HL-60 (cell line): ENCODE results near the gene CCDC15.
A peak's percentile ranks its signal among the peaks of the same experiment; 100 is the strongest.

Experiments
- DNase-seq, 2 experiments: peaks; one replicate each; pipeline ENCODE4 v3.0.0-alpha.2; 2010 to 2020; ENCODE audit warnings: low read depth in 1 of 2, low spot score in 1 of 2
- H3K27ac ChIP-seq: fragments of 250-450 bp; sonication (Bioruptor Pico); replicated peaks from 2 replicates; pipeline ENCODE4 v1.5.1; 2020; ENCODE audit warnings: mild to moderate bottlenecking, moderate library complexity
- H3K27me3 ChIP-seq: fragments of 250-450 bp; sonication (Bioruptor Pico); 2 replicates; pipeline ENCODE4 v1.5.1; 2021; ENCODE audit warnings: mild to moderate bottlenecking, moderate library complexity; ENCODE audit not compliant: insufficient read depth, poor library complexity, severe bottlenecking
- H3K4me3 ChIP-seq: replicated peaks from 2 replicates; pipeline ENCODE4 v1.5.1; 2011; ENCODE audit warnings: mild to moderate bottlenecking, control low read depth, low read length; ENCODE audit not compliant: insufficient read depth
- CTCF ChIP-seq: IDR thresholded peaks from one replicate; pipeline ENCODE4 v1.5.1; 2011; ENCODE audit warnings: low read length, control low read depth, inconsistent platforms; ENCODE audit not compliant: insufficient read depth
- GABPA ChIP-seq: IDR thresholded peaks from 2 replicates; pipeline ENCODE4 v1.6.1; 2012; ENCODE audit warnings: low read depth
- POLR2AphosphoS5 ChIP-seq: IDR thresholded peaks from 2 replicates; pipeline ENCODE4 v1.6.1; 2012; ENCODE audit warnings: low read depth
- REST ChIP-seq: IDR thresholded peaks from 2 replicates; pipeline ENCODE4 v1.6.1; 2012; ENCODE audit warnings: low read depth; ENCODE audit not compliant: insufficient replicate concordance
- SPI1 ChIP-seq: IDR thresholded peaks from 2 replicates; pipeline ENCODE4 v1.6.1; 2012; ENCODE audit warnings: low read depth, mild to moderate bottlenecking, borderline replicate concordance

CCDC15 gene

GRCh38 chr11:124920870-124921609 lies 33.0 kb upstream of the CCDC15 start:
- no peak overlapping the region for H3K4me3 ChIP-seq
- DNase-seq, result peak in 1 of 2 experiments; percentile 21
- no peak overlapping the region for H3K27ac ChIP-seq

GRCh38 chr11:124922831-124923230 lies 31.2 kb upstream of the CCDC15 start:
- Histone ChIP-seq H3K27ac (no peak overlapping the region), H3K4me3 (no peak overlapping the region), H3K27me3 (no peaks in the 10 kb centered on the region)
- no peak for DNase-seq
- TF ChIP-seq GABPA, result no peak
- no peak for TF ChIP-seq REST
- TF ChIP-seq SPI1, result no peak
- TF ChIP-seq POLR2AphosphoS5, result no peak
- TF ChIP-seq CTCF, result no peak

More at GRCh38 chr11:124920870-124921609, 33.0 kb upstream of the CCDC15 start:
- TF ChIP-seq POLR2AphosphoS5 (no peak), CTCF (no peak), REST (no peak), GABPA (no peak), SPI1 (no peak)
- H3K27me3 ChIP-seq, result no peaks in the 10 kb centered on the region

GRCh38 chr11:124923296-124923695 lies 30.7 kb upstream of the CCDC15 start:
- no peak for TF ChIP-seq GABPA
- TF ChIP-seq SPI1, result no peak
- no peak for TF ChIP-seq POLR2AphosphoS5
- TF ChIP-seq CTCF, result no peak
- no peak for TF ChIP-seq REST
- no peak overlapping the region for H3K27ac ChIP-seq
- no peak overlapping the region for H3K4me3 ChIP-seq
- no peaks in the 10 kb centered on the region for H3K27me3 ChIP-seq
- DNase-seq, result no peak
